CD8-positive, alpha-beta memory T cell (primary cell): ENCODE results near the gene SCTR. TPM values are rescaled to one million over a fixed set of nuclear protein-coding genes. Genes with fewer than 3 reads are reported as not detected.

Experiments
- CTCF ChIA-PET: fragments of 350-600 bp; sonication (Branson Sonifier 250); formaldehyde crosslinking; loops from one replicate; lab custom pipeline; 2021; ENCODE audit warnings: antibody characterized with exemption; lab: Charles Lee
- POLR2A ChIA-PET: fragments of 350-600 bp; sonication (Branson Sonifier 250); formaldehyde crosslinking; loops from one replicate; lab custom pipeline; 2021; ENCODE audit warnings: antibody characterized with exemption; lab: Charles Lee
- DNase-seq, 5 donors: peaks; one replicate each; pipeline versions ENCODE4 v3.0.0 to v3.0.0-alpha.2; 2020 to 2022; ENCODE audit warnings: mixed read lengths in 1 of 5
- H3K27ac ChIP-seq: one replicate; pipeline ENCODE4 v1.7.0; 2013; ENCODE audit warnings: low read depth, mild to moderate bottlenecking, low read length, moderate library complexity
- H3K27me3 ChIP-seq: 2 replicates; pipeline ENCODE4 v1.7.0; 2013; ENCODE audit warnings: low read length, mild to moderate bottlenecking; ENCODE audit not compliant: insufficient read depth, poor library complexity, severe bottlenecking
- H3K36me3 ChIP-seq: 2 replicates; pipeline ENCODE4 v1.7.0; 2013; ENCODE audit warnings: mild to moderate bottlenecking, low read length, moderate library complexity; ENCODE audit not compliant: insufficient read depth
- H3K4me1 ChIP-seq: 2 replicates; pipeline ENCODE4 v1.7.0; 2013; ENCODE audit warnings: mild to moderate bottlenecking, low read length, moderate library complexity; ENCODE audit not compliant: insufficient read depth
- H3K4me3 ChIP-seq: 2 replicates; pipeline ENCODE4 v1.7.0; 2013; ENCODE audit warnings: mild to moderate bottlenecking, low read length
- H3K9me3 ChIP-seq: 2 replicates; pipeline ENCODE4 v1.7.0; 2013; ENCODE audit warnings: mild to moderate bottlenecking, low read length
- H3K27ac Mint-ChIP-seq, 8 donors: one replicate each; pipeline ENCODE4 v1.8.0; 2020 to 2021; ENCODE audit warnings: mixed read lengths in 8 of 8, mild to moderate bottlenecking in 6 of 8, inconsistent platforms in 3 of 8, moderate library complexity in 3 of 8
- H3K27me3 Mint-ChIP-seq, 2 donors: one replicate each; pipeline ENCODE4 v1.8.0; 2020 to 2021; ENCODE audit warnings: mixed read lengths in 2 of 2, mild to moderate bottlenecking in 1 of 2, moderate library complexity in 1 of 2
- H3K36me3 Mint-ChIP-seq, 3 donors: one replicate each; pipeline ENCODE4 v1.8.0; 2020 to 2021; ENCODE audit warnings: mixed read lengths in 3 of 3, inconsistent platforms in 1 of 3, mild to moderate bottlenecking in 1 of 3
- H3K4me1 Mint-ChIP-seq, 3 donors: one replicate each; pipeline ENCODE4 v1.8.0; 2020 to 2021; ENCODE audit warnings: mixed read lengths in 3 of 3, inconsistent platforms in 1 of 3, mild to moderate bottlenecking in 1 of 3
- H3K4me3 Mint-ChIP-seq, 7 donors: one replicate each; pipeline ENCODE4 v1.8.0; 2020 to 2021; ENCODE audit warnings: mixed read lengths in 7 of 7, mild to moderate bottlenecking in 6 of 7, moderate library complexity in 4 of 7, inconsistent platforms in 2 of 7
- H3K9me3 Mint-ChIP-seq, 5 donors: one replicate each; pipeline ENCODE4 v1.8.0; 2020 to 2022; ENCODE audit warnings: mixed read lengths in 5 of 5, mild to moderate bottlenecking in 3 of 5, moderate library complexity in 2 of 5, inconsistent platforms in 1 of 5
- polyA plus RNA-seq: library from polyadenylated mRNA; unstranded; fragments of 300-500 nt; fragmentation: Illumina TruSeq; gene quantifications from one replicate; pipeline ENCODE4 v1.2.3, GENCODE V29; 2021
- total RNA-seq, 2 experiments: library from RNA; stranded (reverse); gene quantifications; one replicate each; pipeline ENCODE4 v1.2.3, GENCODE V29; 2021

SCTR gene
- total RNA-seq (not detected), polyA plus RNA-seq (not detected)

- Mint-ChIP-seq H3K27me3 (peaks cover 25 to 47% of the 10 kb centered on the region in 2 donors), H3K27ac (no peak within 1 kb of the TSS), H3K4me1 (no peaks in the 10 kb centered on the region), H3K4me3 (no peak within 1 kb of the TSS), H3K36me3 (peaks cover 0 to 1% (median 0%) of the 10 kb centered on the region in 3 donors), H3K9me3 (peaks cover 0 to 7% (median 0%) of the 10 kb centered on the region in 5 donors)
- H3K27ac ChIP-seq, result no peak within 1 kb of the TSS
- no peak within 1 kb of the TSS for H3K4me3 ChIP-seq
- no peak for DNase-seq
- no peaks in the 10 kb centered on the region for H3K27me3 ChIP-seq
- CTCF ChIA-PET, result no interaction called here
- no peaks in the 10 kb centered on the region for H3K9me3 ChIP-seq
- no peaks in the 10 kb centered on the region for H3K36me3 ChIP-seq
- POLR2A ChIA-PET, result no interaction called here
- no peaks in the 10 kb centered on the region for H3K4me1 ChIP-seq
These were observed at the start of gene SCTR for GRCh38 chr2:119523952-119524694. SCTR (minus strand) TSS chr2:119524483; CDS start chr2:119524226, 257 bp downstream.

- no peak overlapping the region for H3K4me3 ChIP-seq
- no peaks in the 10 kb centered on the region for H3K36me3 ChIP-seq
- no peaks in the 10 kb centered on the region for H3K4me1 ChIP-seq
- H3K4me3 Mint-ChIP-seq, result no peak overlapping the region
- ChIA-PET POLR2A (no interaction called here), CTCF (no interaction called here)
- H3K27ac Mint-ChIP-seq, result no peak overlapping the region
- H3K9me3 ChIP-seq, result no peaks in the 10 kb centered on the region
- no peak for DNase-seq
- H3K27ac ChIP-seq, result no peak overlapping the region
- peaks cover 3 to 11% of the 10 kb centered on the region in 2 donors for H3K27me3 Mint-ChIP-seq
- no peaks in the 10 kb centered on the region for H3K36me3 Mint-ChIP-seq
- H3K27me3 ChIP-seq, result no peaks in the 10 kb centered on the region
- H3K4me1 Mint-ChIP-seq, result no peaks in the 10 kb centered on the region
- H3K9me3 Mint-ChIP-seq, result peaks cover 4 to 9% (median 8%) of the 10 kb centered on the region in 5 donors
These were observed 43.0 kb upstream of the SCTR start for GRCh38 chr2:119567292-119567691.

GRCh38 chr2:119565481-119565880 is 41.2 kb upstream of the SCTR start:
- H3K4me3 Mint-ChIP-seq, result no peak overlapping the region
- Histone ChIP-seq H3K36me3 (no peaks in the 10 kb centered on the region), H3K4me3 (no peak overlapping the region), H3K4me1 (no peaks in the 10 kb centered on the region), H3K27me3 (no peaks in the 10 kb centered on the region), H3K9me3 (no peaks in the 10 kb centered on the region), H3K27ac (no peak overlapping the region)
- DNase-seq, result no peak
- CTCF ChIA-PET, result no interaction called here
- H3K27ac Mint-ChIP-seq, result no peak overlapping the region
- no peaks in the 10 kb centered on the region for H3K36me3 Mint-ChIP-seq
- peaks cover 4 to 9% (median 8%) of the 10 kb centered on the region in 5 donors for H3K9me3 Mint-ChIP-seq
- no peaks in the 10 kb centered on the region for H3K4me1 Mint-ChIP-seq
- peaks cover 3 to 11% of the 10 kb centered on the region in 2 donors for H3K27me3 Mint-ChIP-seq
- POLR2A ChIA-PET, result no interaction called here

- H3K36me3 ChIP-seq, result no peaks in the 10 kb centered on the region
- H3K27me3 Mint-ChIP-seq, result peaks cover 8 to 29% of the 10 kb centered on the region in 2 donors
- no peaks in the 10 kb centered on the region for H3K4me1 Mint-ChIP-seq
- H3K36me3 Mint-ChIP-seq, result no peaks in the 10 kb centered on the region
- no peak overlapping the region for H3K27ac ChIP-seq
- ChIA-PET POLR2A (no interaction called here), CTCF (no interaction called here)
- H3K4me1 ChIP-seq, result no peaks in the 10 kb centered on the region
- H3K4me3 Mint-ChIP-seq, result no peak overlapping the region
- no peak overlapping the region for H3K27ac Mint-ChIP-seq
- no peaks in the 10 kb centered on the region for H3K9me3 ChIP-seq
- H3K9me3 Mint-ChIP-seq, result no peaks in the 10 kb centered on the region
- DNase-seq, result no peak
- H3K4me3 ChIP-seq, result no peak overlapping the region
- no peaks in the 10 kb centered on the region for H3K27me3 ChIP-seq
These were observed 29.5 kb upstream of the SCTR start for GRCh38 chr2:119553687-119554344.

GRCh38 chr2:119552902-119553301 is 28.6 kb upstream of the SCTR start:
- no peak overlapping the region for H3K27ac Mint-ChIP-seq
- H3K4me3 Mint-ChIP-seq, result no peak overlapping the region
- H3K4me1 Mint-ChIP-seq, result no peaks in the 10 kb centered on the region
- no peaks in the 10 kb centered on the region for H3K9me3 ChIP-seq
- no peaks in the 10 kb centered on the region for H3K4me1 ChIP-seq
- ChIA-PET CTCF (no interaction called here), POLR2A (no interaction called here)
- no peak for DNase-seq
- H3K27me3 Mint-ChIP-seq, result peaks cover 5 to 24% of the 10 kb centered on the region in 2 donors
- H3K36me3 ChIP-seq, result no peaks in the 10 kb centered on the region
- no peaks in the 10 kb centered on the region for H3K36me3 Mint-ChIP-seq
- no peaks in the 10 kb centered on the region for H3K27me3 ChIP-seq
- no peak overlapping the region for H3K27ac ChIP-seq
- no peaks in the 10 kb centered on the region for H3K9me3 Mint-ChIP-seq
- no peak overlapping the region for H3K4me3 ChIP-seq

GRCh38 chr2:119550856-119551255 is 26.6 kb upstream of the SCTR start:
- Mint-ChIP-seq H3K4me3 (no peak overlapping the region), H3K36me3 (no peaks in the 10 kb centered on the region), H3K4me1 (no peaks in the 10 kb centered on the region), H3K9me3 (no peaks in the 10 kb centered on the region), H3K27ac (no peak overlapping the region), H3K27me3 (peaks cover 13 to 26% of the 10 kb centered on the region in 2 donors)
- no peak for DNase-seq
- ChIA-PET CTCF (no interaction called here), POLR2A (no interaction called here)
- H3K36me3 ChIP-seq, result no peaks in the 10 kb centered on the region
- H3K4me1 ChIP-seq, result no peaks in the 10 kb centered on the region
- H3K4me3 ChIP-seq, result no peak overlapping the region
- H3K27me3 ChIP-seq, result no peaks in the 10 kb centered on the region
- no peak overlapping the region for H3K27ac ChIP-seq
- no peaks in the 10 kb centered on the region for H3K9me3 ChIP-seq

GRCh38 chr2:119550346-119550745 is 26.1 kb upstream of the SCTR start:
- Mint-ChIP-seq H3K9me3 (no peaks in the 10 kb centered on the region), H3K36me3 (no peaks in the 10 kb centered on the region), H3K4me1 (no peaks in the 10 kb centered on the region), H3K27me3 (peaks cover 16 to 27% of the 10 kb centered on the region in 2 donors), H3K4me3 (no peak overlapping the region), H3K27ac (no peak overlapping the region)
- Histone ChIP-seq H3K4me1 (no peaks in the 10 kb centered on the region), H3K36me3 (no peaks in the 10 kb centered on the region), H3K27ac (no peak overlapping the region), H3K9me3 (no peaks in the 10 kb centered on the region), H3K4me3 (no peak overlapping the region), H3K27me3 (no peaks in the 10 kb centered on the region)
- ChIA-PET CTCF (no interaction called here), POLR2A (no interaction called here)
- DNase-seq, result no peak

GRCh38 chr2:119549241-119549640 is 25.0 kb upstream of the SCTR start:
- no peaks in the 10 kb centered on the region for H3K9me3 ChIP-seq
- peaks cover 0 to 3% (median 0%) of the 10 kb centered on the region in 5 donors for H3K9me3 Mint-ChIP-seq
- CTCF ChIA-PET, result no interaction called here
- peaks cover 0 to 3% (median 0%) of the 10 kb centered on the region in 3 donors for H3K4me1 Mint-ChIP-seq
- POLR2A ChIA-PET, result no interaction called here
- no peaks in the 10 kb centered on the region for H3K36me3 Mint-ChIP-seq
- no peak overlapping the region for H3K4me3 Mint-ChIP-seq
- H3K27me3 ChIP-seq, result no peaks in the 10 kb centered on the region
- peaks cover 21 to 29% of the 10 kb centered on the region in 2 donors for H3K27me3 Mint-ChIP-seq
- no peaks in the 10 kb centered on the region for H3K4me1 ChIP-seq
- H3K4me3 ChIP-seq, result no peak overlapping the region
- no peak for DNase-seq
- H3K27ac ChIP-seq, result no peak overlapping the region
- no peak overlapping the region for H3K27ac Mint-ChIP-seq
- no peaks in the 10 kb centered on the region for H3K36me3 ChIP-seq
